Renal pelvis (tissue), 4 donors: ENCODE results near the gene CCBE1. TPM values are rescaled to one million over a fixed set of nuclear protein-coding genes. Genes with fewer than 3 reads are reported as not detected.
A peak's percentile ranks its signal among the peaks of the same experiment; 100 is the strongest.

Experiments
- DNase-seq: peaks from one replicate; pipeline ENCODE4 v3.0.0-alpha.2; 2013
- polyA plus RNA-seq, 3 donors: library from polyadenylated mRNA; unstranded; fragments of 120-200 nt; gene quantifications; one replicate each; pipeline ENCODE4 v1.2.1, GENCODE V29; 2013; ENCODE audit not compliant: insufficient read length in 3 of 3

CCBE1 gene
- polyA plus RNA-seq, 3 donors: 23.9 to 31.3 (median 28.8) TPM

- no peak for DNase-seq
Observed at GRCh38 chr18:59576541-59577385, 120.5 kb downstream of the CCBE1 start.

DNA sequence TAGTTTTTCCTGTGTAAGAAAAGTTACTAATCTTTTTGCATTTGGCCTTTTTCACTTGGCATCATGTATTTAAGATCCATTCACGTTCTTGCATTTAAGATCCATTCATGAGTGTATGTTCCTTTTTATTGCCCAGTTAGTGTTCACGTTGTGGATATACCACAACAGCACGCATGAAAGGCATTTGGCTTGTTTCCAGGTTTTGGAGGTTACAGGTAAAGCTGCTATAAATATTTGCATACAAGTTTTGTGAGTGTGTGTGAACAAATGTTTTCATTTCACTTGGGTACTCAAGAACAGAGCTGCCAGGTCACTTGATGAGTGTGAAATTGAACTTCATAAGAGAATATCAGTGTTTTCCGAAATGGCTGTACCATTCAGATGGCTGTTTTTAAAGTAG, 121.2 kb downstream of the CCBE1 start:
- DNase-seq: no peak

DNA sequence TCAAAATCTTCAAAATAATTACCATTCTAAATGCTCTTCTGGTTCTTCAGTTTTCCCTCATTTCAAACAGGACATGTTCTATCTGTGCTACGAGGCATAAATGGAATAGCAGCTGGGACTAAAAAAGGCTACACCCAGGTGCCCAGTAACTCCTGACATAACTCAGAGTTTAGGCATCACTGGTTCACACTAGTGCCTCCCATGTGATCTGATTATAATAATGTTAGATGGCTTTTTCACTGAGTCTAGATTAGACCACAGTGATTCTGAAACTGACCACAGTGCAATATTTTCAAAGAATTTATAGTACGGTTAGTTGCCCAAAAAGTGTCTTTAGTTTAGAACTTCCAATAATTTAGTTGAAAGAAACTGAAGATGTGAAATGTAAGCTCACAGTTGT, 123.3 kb downstream of the CCBE1 start:
- no peak for DNase-seq

DNA sequence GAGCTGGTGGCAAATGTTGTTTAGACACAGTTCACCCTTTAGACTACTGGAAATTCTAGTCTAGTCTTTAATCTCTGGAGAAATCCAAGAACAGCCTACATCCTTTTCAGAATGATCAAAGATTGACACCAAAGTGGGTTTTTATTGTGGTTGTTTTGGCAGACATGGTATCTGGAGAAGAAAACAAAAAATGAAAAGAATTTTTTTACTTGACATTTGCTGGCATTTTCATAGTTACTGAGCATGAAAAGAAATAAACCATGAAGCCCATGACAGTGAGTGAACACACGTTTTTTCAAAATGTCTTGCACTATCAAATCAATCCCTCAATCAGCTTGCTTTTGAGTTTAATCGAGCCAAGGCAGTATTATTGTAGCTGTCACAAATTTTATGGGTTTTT, 125.3 kb downstream of the CCBE1 start:
- no peak for DNase-seq

DNA sequence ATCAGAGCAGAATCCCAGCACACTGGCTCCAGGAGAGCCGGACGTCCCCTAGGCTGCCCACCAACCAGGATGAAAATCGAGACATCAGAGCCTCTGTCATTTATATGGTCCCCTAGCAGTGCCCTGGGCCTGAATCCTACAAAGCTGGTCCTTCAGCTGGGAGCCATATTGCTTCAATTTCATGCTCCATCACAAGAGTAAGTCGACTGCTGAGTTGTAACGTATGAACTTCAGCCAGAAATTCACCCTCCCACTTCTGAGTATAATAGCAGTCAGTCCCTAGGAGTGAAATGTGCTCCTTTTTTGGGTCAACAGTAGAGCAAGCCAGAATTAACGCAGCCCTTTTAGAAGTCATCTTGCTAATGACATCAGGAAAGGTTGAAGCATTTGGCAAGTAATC, 126.4 kb downstream of the CCBE1 start:
- DNase-seq: no peak

- no peak for DNase-seq
Observed at GRCh38 chr18:59570101-59570775, 127.0 kb downstream of the CCBE1 start.

DNA sequence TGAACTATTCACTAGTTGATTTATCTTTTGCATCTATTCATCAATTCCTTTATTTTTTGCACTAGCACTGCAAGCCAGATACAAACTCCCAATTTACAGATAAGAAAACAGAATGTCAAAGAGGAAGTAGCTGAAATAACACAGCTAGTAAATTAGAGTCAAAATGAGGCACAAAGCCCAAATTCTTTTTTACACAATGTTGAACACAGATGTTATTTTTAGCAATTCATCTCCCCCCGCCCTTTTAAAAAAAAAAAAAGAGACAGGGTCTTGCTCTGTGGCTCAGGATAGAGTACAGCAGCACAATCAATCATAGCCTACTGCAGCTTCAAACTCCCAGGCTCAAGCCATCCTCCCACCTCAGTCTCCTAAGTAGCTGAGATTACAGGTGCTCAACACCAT, 127.8 kb downstream of the CCBE1 start:
- peak; percentile 71 for DNase-seq

DNA sequence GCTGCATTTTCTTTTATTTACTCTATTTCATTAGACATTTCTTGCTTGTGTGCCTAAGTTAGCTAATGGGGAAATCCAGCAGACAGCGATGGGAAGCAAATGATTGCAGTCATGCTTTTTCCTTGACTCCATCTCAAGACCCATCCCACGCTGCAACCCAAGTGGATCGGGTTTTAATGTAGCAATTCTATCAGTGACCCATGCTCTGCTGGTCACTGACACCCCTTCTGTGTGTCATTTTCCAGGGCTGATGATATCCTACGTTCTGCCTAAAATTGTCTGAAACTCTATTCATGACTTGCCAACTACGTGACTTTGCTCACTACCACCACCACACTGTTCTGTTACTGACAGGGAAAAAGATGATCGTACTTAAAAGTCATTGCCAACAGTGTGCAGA, 129.8 kb downstream of the CCBE1 start:
- no peak for DNase-seq

DNA sequence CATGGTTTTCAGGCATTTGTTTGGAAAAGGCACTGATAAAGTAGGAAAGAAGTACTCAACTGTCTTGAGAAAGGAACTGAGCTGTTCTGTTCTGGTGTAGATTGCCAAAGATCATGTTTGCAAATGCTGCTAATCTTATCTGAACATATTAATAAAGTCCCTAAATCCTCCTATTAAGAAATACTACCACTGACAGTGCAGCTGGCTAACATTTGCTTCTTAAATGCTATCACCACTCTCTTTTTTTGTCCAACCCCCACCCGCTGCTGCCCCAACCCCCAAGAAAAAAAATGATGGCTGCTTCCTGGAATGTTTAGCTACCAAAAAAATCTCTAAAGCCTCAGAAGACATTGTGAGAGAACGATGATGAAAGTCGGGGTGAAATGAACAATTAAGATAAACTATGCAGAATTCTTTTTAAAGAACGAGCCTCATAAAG, 130.7 kb downstream of the CCBE1 start:
- DNase-seq: peak; percentile 82

DNA sequence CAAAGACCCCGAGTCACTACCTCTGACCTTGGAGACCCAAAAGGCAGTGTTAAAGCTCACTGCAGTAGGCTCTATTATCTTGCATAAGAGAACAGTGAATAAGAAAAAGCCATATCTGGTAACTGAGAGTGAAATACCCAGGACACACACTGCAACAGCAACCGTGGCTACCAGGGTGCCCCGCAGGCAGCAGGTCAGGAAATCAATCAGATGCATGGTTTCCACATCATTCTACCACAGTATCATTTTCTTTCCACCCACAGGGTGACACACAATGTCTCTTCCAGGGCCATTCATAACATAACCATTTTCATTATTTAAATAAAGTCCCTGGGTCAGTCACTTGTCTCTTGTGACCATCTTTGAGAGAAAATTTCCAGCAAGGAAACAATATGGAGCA, 131.3 kb downstream of the CCBE1 start:
- DNase-seq: no peak

GRCh38 chr18:59564561-59564960, 132.7 kb downstream of the CCBE1 start:
- no peak for DNase-seq

DNA sequence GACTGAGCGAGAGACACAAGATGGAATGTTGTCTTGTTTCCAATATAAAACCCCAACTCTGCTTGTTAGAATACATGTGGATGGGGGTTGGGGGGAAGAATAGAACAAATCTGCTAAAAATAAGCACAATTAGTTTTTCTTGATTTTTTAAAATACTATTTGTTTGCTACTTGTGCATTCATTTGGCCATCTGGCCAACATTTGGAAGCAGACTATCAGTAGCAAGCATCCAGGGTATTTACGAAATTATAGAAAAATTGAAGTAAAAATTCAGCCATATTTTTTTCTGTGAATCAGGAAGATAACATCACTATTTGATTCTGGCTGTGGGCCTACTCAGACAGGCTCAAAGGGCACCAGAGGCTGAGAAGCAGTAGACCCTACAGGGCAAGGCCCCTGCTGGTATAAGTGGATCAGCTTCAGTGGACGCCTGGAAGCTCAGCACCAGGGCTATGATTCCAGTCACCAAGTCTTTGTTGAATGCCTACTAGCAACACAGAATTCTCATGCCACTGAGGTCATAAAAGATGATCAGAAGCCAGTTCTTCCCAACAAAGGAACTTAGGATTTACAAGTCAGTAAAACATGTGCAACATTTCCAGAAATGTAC, 133.9 kb downstream of the CCBE1 start:
- no peak for DNase-seq

DNA sequence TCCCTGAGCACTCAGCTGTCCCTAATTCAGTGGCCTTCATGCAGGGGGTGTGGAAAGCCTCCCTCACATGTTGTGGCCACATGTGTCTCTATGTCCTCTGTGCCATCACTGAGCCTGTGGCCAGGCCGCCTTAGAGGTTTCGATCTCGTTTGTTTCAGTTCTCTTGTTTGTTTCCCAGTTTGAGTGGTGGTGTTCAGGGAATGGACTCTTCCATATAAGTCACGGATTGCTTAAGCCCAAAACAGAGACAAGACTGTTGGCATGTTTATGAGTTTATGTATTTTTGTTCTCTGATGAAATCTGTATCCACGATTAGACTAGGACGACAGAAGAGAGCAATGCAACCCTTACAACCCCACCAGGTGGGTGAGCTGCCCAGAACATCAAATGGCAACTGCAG, 134.5 kb downstream of the CCBE1 start:
- DNase-seq: no peak

DNA sequence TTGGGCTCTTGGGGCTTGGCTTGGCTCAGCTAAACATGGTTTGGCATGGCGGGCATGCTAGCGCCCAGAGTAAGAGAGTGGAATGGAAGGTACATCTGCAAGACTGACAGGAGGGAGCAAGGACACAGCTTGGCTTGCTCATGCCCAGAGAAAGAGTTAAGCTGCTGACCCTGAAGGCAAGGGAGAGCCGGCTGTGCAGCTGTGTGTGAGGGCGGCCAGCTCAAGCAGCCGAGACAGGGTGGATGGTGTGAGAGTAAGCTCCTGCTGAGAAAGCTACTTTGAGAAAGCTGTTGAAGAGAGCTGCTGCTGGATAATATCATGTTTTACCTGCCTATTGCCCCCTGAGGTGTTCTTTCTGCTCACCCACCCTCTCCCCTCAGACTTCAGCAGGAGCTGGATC, 135.6 kb downstream of the CCBE1 start:
- DNase-seq: no peak

DNA sequence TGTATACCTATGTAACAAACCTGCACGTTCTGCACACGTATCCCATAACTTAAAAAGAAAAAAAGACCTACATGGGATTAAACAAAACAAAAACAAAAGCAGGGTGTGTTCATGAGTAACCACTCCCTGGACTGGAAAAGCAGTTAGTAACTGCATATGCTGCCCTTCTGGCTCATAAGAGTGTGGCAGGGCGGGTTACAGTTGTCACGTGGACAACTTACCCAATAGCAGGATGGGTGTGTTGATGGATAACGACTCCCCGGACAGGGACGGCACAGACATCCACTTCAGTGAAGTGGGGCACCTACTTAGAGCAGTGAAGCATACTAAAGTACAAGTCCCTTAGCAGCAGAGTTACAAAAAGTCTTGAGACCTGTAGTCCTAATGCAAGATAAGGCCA, 136.7 kb downstream of the CCBE1 start:
- no peak for DNase-seq

DNA sequence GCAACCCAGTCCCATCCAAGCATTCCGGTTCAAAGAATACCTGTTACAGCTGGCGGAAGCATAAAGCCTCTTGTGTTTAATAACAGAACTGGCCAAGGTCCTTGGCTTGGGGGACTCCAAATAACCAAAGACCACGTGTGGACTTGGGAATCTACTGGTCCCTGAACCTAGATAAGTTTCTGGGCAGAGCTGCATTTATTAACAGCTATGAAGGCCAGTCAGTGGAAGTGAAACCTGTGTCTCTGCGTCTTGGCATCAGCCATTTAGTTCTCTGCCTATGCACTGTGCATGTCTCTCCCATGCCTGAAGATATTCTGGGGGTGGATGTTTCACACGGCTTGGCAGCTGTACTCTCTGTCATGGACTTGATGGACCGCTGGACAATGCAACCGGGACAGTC, 137.7 kb downstream of the CCBE1 start:
- no peak for DNase-seq

- peak; percentile 63 for DNase-seq
Observed at GRCh38 chr18:59555995-59556659, 141.1 kb downstream of the CCBE1 start.

- DNase-seq: no peak
Observed at GRCh38 chr18:59554796-59555335, 142.4 kb downstream of the CCBE1 start.

DNA sequence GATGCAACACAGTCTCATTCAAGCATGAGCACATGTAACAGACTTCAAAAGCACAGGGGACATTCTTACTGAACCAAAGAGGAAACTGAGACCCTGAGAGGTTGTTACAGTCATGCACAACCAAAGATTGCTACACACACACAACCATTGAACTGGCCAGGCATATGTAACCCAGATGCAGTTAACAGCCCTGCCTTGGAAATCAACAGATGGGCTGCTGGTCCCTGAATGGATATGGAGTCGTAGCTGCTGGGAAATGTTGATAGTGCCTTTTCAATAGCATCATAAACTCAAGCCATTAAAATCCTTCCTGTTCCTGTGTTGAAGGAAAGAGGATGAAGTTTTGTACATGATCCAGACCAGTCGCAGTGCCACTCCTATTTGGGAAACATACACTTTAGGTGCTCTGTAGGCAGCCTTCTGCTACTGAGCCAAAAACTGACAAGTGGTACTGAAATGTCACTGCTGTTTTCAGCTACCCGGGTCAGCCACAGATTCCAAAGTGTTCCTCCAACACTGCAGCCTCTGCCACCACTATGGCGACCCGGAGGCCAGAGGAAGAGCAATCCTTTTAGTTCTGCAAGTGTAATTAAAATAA, 143.9 kb downstream of the CCBE1 start:
- DNase-seq: no peak

- DNase-seq: no peak
Observed at GRCh38 chr18:59551902-59552635, 145.2 kb downstream of the CCBE1 start.

DNA sequence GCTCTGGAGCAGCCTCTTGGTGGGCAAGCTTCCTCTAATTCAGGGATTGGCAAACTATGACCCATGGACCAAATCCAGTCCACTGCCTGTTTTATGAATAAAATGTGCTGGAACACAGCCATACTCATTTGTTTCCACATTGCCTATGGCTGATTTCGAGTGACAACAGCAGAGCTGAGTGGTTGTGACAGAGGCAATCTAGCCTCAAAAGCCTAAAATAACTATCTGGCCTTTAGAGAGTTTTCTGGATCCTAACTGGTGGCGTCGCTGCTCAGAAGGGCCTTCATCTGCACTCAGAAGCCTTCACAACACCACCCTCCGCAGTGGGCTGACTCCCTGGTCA, 147.1 kb downstream of the CCBE1 start:
- no peak for DNase-seq
